Measurements from ENCODE around the gene ASB13.

GRCh38 chr10:5628451-5629302 lies 37.7 kb downstream of the ASB13 start:
- TF ChIP-seq, protein P1, sequence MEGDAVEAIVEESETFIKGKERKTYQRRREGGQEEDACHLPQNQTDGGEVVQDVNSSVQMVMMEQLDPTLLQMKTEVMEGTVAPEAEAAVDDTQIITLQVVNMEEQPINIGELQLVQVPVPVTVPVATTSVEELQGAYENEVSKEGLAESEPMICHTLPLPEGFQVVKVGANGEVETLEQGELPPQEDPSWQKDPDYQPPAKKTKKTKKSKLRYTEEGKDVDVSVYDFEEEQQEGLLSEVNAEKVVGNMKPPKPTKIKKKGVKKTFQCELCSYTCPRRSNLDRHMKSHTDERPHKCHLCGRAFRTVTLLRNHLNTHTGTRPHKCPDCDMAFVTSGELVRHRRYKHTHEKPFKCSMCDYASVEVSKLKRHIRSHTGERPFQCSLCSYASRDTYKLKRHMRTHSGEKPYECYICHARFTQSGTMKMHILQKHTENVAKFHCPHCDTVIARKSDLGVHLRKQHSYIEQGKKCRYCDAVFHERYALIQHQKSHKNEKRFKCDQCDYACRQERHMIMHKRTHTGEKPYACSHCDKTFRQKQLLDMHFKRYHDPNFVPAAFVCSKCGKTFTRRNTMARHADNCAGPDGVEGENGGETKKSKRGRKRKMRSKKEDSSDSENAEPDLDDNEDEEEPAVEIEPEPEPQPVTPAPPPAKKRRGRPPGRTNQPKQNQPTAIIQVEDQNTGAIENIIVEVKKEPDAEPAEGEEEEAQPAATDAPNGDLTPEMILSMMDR (IDR thresholded peaks at IDR 0.05; ENCODE audit: poor library complexity) = no peak
- no peak for TF ChIP-seq EZH2 (IDR thresholded peaks at IDR 0.05; ENCODE audit: borderline replicate concordance)
